Muscle of leg (tissue), 11 donors: ENCODE results near the gene SMARCD3. TPM values are rescaled to one million over a fixed set of nuclear protein-coding genes. Genes with fewer than 3 reads are reported as not detected.

ENCODE experiments used
- DNase-seq: peaks from one replicate; pipeline ENCODE4 v3.0.0; 2013
- H3K27ac ChIP-seq: one replicate; pipeline ENCODE4 v1.5.1; 2013; ENCODE audit warnings: mild to moderate bottlenecking, low read length, control low read depth
- H3K27me3 ChIP-seq: one replicate; pipeline ENCODE4 v1.6.1; 2013; ENCODE audit warnings: low read length; ENCODE audit not compliant: control insufficient read depth, insufficient read depth
- H3K36me3 ChIP-seq: one replicate; pipeline ENCODE4 v1.6.1; 2013; ENCODE audit warnings: low read length; ENCODE audit not compliant: control insufficient read depth, insufficient read depth
- H3K4me1 ChIP-seq: one replicate; pipeline ENCODE4 v1.6.1; 2013; ENCODE audit warnings: low read length; ENCODE audit not compliant: control insufficient read depth, insufficient read depth
- H3K4me3 ChIP-seq: one replicate; pipeline ENCODE4 v1.5.1; 2013; ENCODE audit warnings: low read length, control low read depth
- H3K9me3 ChIP-seq: replicated peaks from 2 replicates; pipeline ENCODE4 v1.6.1; 2013; ENCODE audit warnings: low read depth, low read length; ENCODE audit not compliant: control insufficient read depth
- WGBS: methylation state at CpG from one replicate; pipeline ENCODE4 v1.1.5; 2013; ENCODE audit warnings: missing lambda C conversion rate; ENCODE audit not compliant: insufficient coverage; 5-methylcytosine and 5-hydroxymethylcytosine counted together
- polyA plus RNA-seq, 8 donors: library from polyadenylated mRNA; unstranded; fragments of 120-200 nt; gene quantifications; one replicate each; pipeline versions ENCODE4 v1.2.1 to v1.2.3, GENCODE V29; 2013; ENCODE audit warnings: inconsistent platforms in 1 of 8, low replicate concordance in 1 of 8; ENCODE audit not compliant: insufficient read length in 8 of 8, insufficient read depth in 1 of 8
- total RNA-seq: library from RNA; stranded (reverse); fragments of 120-200 nt; gene quantifications from one replicate; pipeline ENCODE4 v1.2.4, GENCODE V29; 2013

SMARCD3 gene
- total and polyA plus RNA-seq, 9 donors: 106 to 180 (median 137) TPM

- no peak for DNase-seq
- WGBS: 70% methylated on average over 4 of the region's 4 CpGs
- H3K4me3 ChIP-seq: no peak overlapping the region
- no peaks in the 10 kb centered on the region for H3K36me3 ChIP-seq
- H3K27me3 ChIP-seq: peaks cover 38% of the 10 kb centered on the region
- H3K27ac ChIP-seq: no peak overlapping the region
- H3K9me3 ChIP-seq: no peaks in the 10 kb centered on the region
- H3K4me1 ChIP-seq: peaks cover 13% of the 10 kb centered on the region
Observed at GRCh38 chr7:151201751-151202150, 46.7 kb downstream of the SMARCD3 start.

GRCh38 chr7:151201344-151201743 is 47.1 kb downstream of the SMARCD3 start:
- peaks cover 36% of the 10 kb centered on the region for H3K27me3 ChIP-seq
- H3K9me3 ChIP-seq: no peaks in the 10 kb centered on the region
- H3K36me3 ChIP-seq: no peaks in the 10 kb centered on the region
- DNase-seq: no peak
- WGBS: 100% methylated on average over 1 of the region's 3 CpGs
- no peak overlapping the region for H3K4me3 ChIP-seq
- H3K4me1 ChIP-seq: peaks cover 13% of the 10 kb centered on the region
- H3K27ac ChIP-seq: no peak overlapping the region

- no peak overlapping the region for H3K27ac ChIP-seq
- DNase-seq: peak; percentile 60
- H3K27me3 ChIP-seq: peaks cover 27% of the 10 kb centered on the region
- H3K36me3 ChIP-seq: no peaks in the 10 kb centered on the region
- no peaks in the 10 kb centered on the region for H3K9me3 ChIP-seq
- H3K4me3 ChIP-seq: no peak overlapping the region
- H3K4me1 ChIP-seq: peaks cover 10% of the 10 kb centered on the region
- 14% methylated on average over 19 of the region's 30 CpGs for WGBS
Observed at GRCh38 chr7:151198945-151199848, 49.3 kb downstream of the SMARCD3 start.

- no peaks in the 10 kb centered on the region for H3K36me3 ChIP-seq
- no peak overlapping the region for H3K4me3 ChIP-seq
- peaks cover 14% of the 10 kb centered on the region for H3K27me3 ChIP-seq
- H3K4me1 ChIP-seq: peaks cover 10% of the 10 kb centered on the region
- DNase-seq: no peak
- no peaks in the 10 kb centered on the region for H3K9me3 ChIP-seq
- no peak overlapping the region for H3K27ac ChIP-seq
Observed at GRCh38 chr7:151197932-151198331, 50.6 kb downstream of the SMARCD3 start.

- Histone ChIP-seq H3K4me3 (no peak overlapping the region), H3K36me3 (no peaks in the 10 kb centered on the region), H3K4me1 (peaks cover 10% of the 10 kb centered on the region), H3K27me3 (peaks cover 10% of the 10 kb centered on the region), H3K27ac (no peak overlapping the region), H3K9me3 (no peaks in the 10 kb centered on the region)
- WGBS: 37% methylated on average over 6 of the region's 19 CpGs
- no peak for DNase-seq
Observed at GRCh38 chr7:151195616-151196450, 52.7 kb downstream of the SMARCD3 start.

- no peaks in the 10 kb centered on the region for H3K9me3 ChIP-seq
- H3K4me1 ChIP-seq: no peaks in the 10 kb centered on the region
- H3K27ac ChIP-seq: no peak overlapping the region
- DNase-seq: no peak
- 70% methylated on average over 4 of the region's 7 CpGs for WGBS
- H3K27me3 ChIP-seq: peaks cover 10% of the 10 kb centered on the region
- no peak overlapping the region for H3K4me3 ChIP-seq
- H3K36me3 ChIP-seq: no peaks in the 10 kb centered on the region
Observed at GRCh38 chr7:151194188-151194587, 54.3 kb downstream of the SMARCD3 start.

- Histone ChIP-seq H3K9me3 (no peaks in the 10 kb centered on the region), H3K4me1 (no peaks in the 10 kb centered on the region), H3K27me3 (peaks cover 12% of the 10 kb centered on the region), H3K27ac (no peak overlapping the region), H3K4me3 (no peak overlapping the region), H3K36me3 (no peaks in the 10 kb centered on the region)
- no peak for DNase-seq
- WGBS: 75% methylated on average over 4 of the region's 14 CpGs
Observed at GRCh38 chr7:151193203-151193978, 55.1 kb downstream of the SMARCD3 start.

- Histone ChIP-seq H3K4me1 (peaks cover 11% of the 10 kb centered on the region), H3K9me3 (no peaks in the 10 kb centered on the region), H3K27ac (no peak overlapping the region), H3K4me3 (no peak overlapping the region), H3K36me3 (no peaks in the 10 kb centered on the region), H3K27me3 (peaks cover 11% of the 10 kb centered on the region)
- WGBS: 94% methylated on average over 17 of the region's 23 CpGs
- no peak for DNase-seq
Observed at GRCh38 chr7:151192002-151192539, 56.4 kb downstream of the SMARCD3 start.

- H3K27ac ChIP-seq: no peak overlapping the region
- peaks cover 16% of the 10 kb centered on the region for H3K4me1 ChIP-seq
- WGBS: 78% methylated on average over 6 of the region's 12 CpGs
- H3K9me3 ChIP-seq: no peaks in the 10 kb centered on the region
- no peak for DNase-seq
- no peaks in the 10 kb centered on the region for H3K36me3 ChIP-seq
- no peak overlapping the region for H3K4me3 ChIP-seq
- H3K27me3 ChIP-seq: peaks cover 11% of the 10 kb centered on the region
Observed at GRCh38 chr7:151191544-151191943, 57.0 kb downstream of the SMARCD3 start.
